ENCODE results near the gene C1orf52.
A peak's percentile ranks its signal among the peaks of the same experiment; 100 is the strongest.

The C1orf52 gene

DNA sequence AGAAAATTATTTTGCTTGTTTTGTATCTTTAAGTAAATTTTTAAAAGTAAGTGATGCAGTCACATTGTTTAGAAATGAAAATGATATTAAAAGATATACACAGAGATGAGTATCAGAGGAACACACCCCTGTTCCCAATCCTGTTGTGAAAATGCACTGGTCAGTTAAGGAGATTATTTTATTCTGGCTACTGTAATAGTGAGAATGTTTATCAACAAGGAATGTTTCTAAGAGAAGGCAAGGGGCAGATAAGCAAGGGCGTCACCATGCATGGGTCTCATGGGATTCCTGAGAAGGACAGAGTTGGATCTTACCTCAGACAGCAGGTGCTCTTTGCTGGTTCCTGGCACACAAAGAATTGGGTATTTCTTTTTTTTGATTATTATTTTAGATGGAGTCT lies 21.8 kb downstream of the C1orf52 start:
- DNase-seq (ENCODE audit: low spot score) (no peak), FAIRE-seq (no peak)

DNA sequence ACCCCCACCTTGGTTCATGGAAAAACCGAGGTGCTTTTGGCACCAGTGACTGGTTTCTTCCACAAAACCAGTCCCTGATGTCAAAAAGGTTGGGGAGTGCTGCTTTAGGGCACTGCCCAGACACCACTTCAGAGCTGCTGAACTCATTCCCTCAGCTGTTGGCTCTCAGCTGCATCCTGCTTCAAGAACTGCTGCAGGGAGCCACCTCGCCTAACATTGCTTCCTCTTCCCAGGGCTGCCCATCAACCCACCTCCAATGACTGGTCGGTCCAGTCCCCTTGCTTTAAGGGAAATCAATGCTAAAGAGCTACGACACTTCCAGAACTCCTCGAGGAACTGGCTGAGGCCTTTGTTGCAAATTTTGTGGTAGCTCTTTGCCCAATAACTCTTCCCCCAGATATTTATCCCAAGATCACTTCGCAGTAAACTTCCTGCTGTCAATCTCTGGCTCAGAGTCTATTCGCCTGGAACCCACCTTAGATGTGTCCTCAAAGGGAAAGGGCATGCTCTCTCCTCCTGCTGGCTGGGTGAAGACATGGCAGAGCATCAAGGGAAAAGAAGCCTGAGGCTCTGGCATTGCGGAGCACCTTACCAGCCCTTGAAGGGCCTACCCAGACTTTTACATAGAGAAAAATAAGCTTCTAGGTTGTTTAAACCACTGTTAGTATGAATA lies 29.0 kb downstream of the C1orf52 start:
- no peak for FAIRE-seq
- DNase-seq (ENCODE audit: low spot score), result no peak

GRCh38 chr1:85229574-85230097 lies 29.8 kb downstream of the C1orf52 start:
- no peak for FAIRE-seq
- no peak for DNase-seq (ENCODE audit: low spot score)

- DNase-seq (ENCODE audit: low spot score) (no peak), FAIRE-seq (no peak)
Measured at GRCh38 chr1:85228972-85229371, 30.5 kb downstream of the C1orf52 start.

GRCh38 chr1:85225624-85226380 lies 33.7 kb downstream of the C1orf52 start:
- DNase-seq (ENCODE audit: low spot score) (no peak), FAIRE-seq (no peak)

DNA sequence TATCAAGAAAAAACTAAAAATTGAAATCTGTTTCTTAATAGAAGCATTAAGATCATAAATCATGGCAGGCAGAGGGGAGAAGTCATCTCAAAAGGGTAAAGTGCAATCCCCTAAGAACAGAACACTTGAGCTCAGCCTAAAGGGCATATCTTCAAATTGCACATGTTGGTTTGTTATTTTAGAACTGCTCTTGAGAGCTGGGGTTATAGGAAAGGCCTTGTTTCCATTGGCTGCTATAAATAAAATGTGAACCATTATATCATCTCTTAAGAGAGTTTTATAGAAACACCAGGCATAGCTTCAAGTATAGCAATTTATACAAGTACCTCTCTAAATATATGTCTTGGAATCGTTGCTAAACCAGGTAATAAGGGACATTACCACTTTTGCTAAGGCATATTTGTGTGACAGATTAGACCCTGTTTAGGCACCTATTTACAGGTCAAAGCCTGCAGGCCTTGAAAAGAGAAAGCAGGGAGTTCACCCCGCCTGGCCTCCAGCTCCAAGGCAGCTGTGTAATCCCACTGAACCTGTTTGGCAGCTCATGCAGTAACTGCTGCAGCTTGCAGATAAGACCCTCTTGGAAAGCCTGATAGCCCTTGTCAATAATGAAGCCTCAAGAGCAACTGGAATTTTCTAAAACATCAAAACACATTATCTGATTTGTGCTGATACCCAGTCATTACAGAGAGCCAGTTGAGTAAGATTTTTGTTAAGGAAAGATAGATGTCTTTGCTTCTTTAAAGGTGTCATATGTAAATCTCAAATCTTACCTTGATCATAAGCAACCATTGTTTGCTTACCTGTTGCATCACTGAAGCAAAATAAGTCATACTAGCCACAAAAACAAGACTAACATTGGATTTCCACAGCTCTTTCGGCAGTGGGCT lies 34.5 kb downstream of the C1orf52 start:
- no peak for DNase-seq (ENCODE audit: low spot score)

GRCh38 chr1:85224295-85224694 lies 35.2 kb downstream of the C1orf52 start:
- FAIRE-seq (no peak), DNase-seq (ENCODE audit: low spot score) (no peak)

More for the DNA sequence above, 34.5 kb downstream of the C1orf52 start:
- no peak for FAIRE-seq

DNA sequence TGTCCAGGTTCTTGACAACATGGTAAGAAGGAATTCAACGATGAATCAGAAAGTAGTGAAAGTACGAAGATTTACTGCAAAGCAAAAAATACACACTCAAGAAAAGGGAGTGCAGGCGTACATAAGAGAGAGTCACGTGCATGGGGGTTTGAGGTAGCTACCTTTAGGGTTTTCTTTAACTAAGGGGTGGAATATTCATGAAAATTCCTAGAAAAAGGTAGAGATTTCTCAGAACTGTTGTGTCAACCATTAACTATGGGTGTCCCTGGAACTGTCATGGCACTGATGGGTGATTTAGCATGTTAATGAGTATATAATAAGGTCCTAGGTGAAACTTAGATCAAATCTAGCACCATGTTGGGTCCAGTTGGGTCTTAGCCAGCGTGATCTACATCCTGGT lies 36.1 kb downstream of the C1orf52 start:
- FAIRE-seq (no peak), DNase-seq (ENCODE audit: low spot score) (no peak)

DNA sequence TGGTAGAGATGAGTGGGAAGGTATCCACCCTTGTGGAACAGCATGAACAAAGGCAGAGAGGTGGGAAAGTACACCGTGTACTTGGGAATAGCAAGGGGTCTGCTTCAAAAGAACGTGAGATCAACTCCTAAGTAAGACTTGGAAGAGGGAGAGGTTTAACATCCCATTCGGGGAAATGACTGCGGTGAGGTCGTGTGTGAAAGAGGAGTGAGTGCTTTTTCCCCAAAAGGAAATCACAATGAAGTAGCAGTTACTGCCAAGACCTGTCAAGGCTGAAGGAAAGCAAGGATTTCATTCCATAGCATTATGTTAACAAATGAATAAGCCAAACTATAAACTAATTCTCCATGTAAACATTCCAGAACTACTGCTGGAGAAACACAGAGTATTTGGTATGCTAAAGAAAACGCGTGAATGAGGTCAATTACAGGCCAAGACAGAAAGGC lies 38.7 kb downstream of the C1orf52 start:
- DNase-seq (ENCODE audit: low spot score) (no peak), FAIRE-seq (no peak)

DNA sequence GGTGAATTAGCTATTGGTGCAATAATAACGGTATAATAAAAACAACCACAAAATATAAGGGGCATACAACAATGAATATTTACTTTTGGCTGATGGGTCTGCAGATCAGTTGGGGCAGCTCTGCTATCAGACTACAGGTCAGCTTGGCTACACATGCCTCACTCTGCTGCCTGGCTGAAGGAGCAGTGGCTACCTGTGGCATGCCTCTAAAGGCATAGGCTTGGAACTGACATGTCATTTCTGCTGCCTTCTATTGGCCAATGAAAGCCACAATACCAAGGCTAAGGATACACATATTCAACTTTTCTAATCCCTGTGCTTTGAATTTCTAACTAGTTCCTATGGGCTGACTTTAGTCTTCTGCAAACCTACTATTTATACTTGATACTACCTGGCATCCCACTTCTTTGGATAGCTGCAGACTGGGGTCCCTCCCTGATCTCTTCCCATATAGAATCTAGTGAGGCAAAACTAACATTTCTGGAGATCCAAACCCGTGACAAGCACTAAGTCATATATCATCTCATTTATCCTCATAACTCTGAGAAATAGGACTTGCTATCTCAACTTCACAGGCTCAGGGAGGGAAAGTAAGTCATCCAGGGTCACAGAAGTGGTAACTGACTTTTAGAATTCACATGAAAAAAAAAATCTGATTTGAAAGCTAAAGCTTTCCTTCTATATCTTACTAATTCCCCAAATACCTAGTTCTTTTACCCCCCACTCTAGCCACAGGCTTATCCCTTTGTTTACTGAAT lies 39.4 kb downstream of the C1orf52 start:
- no peak for FAIRE-seq
- no peak for DNase-seq (ENCODE audit: low spot score)

- FAIRE-seq (no peak), DNase-seq (ENCODE audit: low spot score) (no peak)
Measured at GRCh38 chr1:85216697-85217096, 42.8 kb downstream of the C1orf52 start.

GRCh38 chr1:85214654-85215053 lies 44.8 kb downstream of the C1orf52 start:
- no peak for DNase-seq (ENCODE audit: low spot score)

GRCh38 chr1:85208488-85208887 lies 51.0 kb downstream of the C1orf52 start:
- no peak for FAIRE-seq
- DNase-seq (ENCODE audit: low spot score), result no peak

More at GRCh38 chr1:85214654-85215053, 44.8 kb downstream of the C1orf52 start:
- no peak for FAIRE-seq

GRCh38 chr1:85203573-85204171 lies 55.8 kb downstream of the C1orf52 start:
- no peak for DNase-seq (ENCODE audit: low spot score)
- FAIRE-seq, result no peak

- DNase-seq (ENCODE audit: low spot score) (no peak), FAIRE-seq (no peak)
Measured at GRCh38 chr1:85202864-85203255, 56.6 kb downstream of the C1orf52 start.

GRCh38 chr1:85202092-85202863 lies 57.2 kb downstream of the C1orf52 start:
- FAIRE-seq (no peak), DNase-seq (ENCODE audit: low spot score) (no peak)

DNA sequence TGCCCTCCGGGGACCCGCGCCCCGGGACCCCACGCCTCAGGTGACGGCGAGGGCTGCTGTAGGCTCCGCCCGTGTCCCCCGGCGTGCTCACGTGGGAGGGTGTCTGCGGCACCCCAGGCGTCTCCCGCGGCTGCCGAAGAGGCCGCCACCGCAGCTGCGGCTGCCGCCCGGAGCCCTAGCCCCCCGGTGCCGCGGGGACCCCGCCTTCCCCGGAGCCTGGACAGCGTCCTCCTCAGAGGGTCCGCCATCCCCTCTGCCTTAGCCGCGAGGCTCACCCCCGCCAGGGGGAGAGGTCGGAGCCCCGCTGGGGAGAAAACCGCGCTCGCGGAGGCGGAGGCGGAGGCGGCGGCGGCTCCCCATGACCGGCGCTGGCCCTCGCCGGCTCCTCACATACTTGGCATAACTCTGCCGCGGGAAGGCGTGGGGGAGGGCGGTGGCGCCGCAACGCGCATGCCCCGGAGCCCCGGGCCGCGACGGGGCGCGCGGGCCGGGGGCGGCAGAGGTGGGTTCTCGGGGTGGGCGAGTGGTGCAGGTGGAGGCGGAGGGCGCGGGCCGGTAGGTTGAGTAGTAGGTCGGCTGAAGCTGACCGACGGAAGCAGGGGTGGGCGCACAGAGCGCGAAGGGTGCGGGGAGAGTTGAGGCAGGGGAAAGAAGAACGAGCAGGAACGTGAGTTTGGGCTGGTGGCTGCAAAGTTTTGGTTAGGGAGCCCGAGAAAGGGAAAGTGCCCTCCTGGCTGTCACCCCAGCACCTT lies 57.9 kb downstream of the C1orf52 start:
- DNase-seq (ENCODE audit: low spot score), result peak; percentile 87
- FAIRE-seq, result peak; percentile 83

DNA sequence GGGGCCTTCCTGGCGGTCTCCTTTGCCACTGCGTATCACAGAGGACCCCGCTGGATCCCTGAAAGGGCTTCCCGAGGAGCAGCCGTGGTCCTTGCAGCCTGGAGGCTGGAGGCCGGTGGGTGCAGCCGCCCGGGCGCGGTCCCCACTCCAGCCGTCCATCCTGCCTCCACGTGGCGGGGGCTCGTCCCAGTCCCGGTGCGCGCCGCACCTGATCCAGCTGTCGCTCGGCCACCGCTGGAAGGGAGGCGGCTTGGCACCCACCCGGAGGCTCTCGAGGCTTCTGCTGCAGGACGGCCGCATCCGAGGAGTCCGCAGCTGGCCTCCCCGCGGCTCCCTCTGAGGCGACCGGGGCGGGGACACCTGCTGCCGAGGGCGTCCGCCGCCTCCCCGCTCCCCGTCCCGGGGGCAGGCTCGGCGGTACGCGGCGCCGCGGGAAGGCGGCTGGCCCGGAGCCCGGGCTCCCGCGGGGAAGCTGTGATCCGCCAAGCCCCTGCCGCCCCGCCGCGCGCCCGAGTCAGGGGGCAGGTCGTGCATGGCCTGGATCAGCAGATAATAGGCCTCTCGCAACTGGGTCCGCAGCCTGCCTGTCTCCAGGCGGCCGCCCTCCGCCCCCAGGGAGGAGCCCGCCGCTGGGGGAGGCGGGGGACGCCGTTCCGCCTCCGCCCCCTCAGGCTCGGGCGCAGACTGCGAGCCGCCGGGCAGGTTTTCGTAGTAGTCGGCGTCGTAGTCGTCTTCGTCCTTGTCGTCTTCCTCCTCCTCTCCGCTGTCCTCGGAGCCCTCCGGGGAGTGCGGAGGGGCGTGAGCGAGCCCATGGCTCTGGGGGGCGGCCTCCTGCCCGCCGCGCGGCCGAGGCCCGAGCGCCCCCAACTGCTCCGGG lies 58.8 kb downstream of the C1orf52 start, which contains the start of gene SYDE2:
Gene SYDE2, minus strand, starts transcription at position 554 of the 877 bp plus-strand sequence. Its CDS starts 20 bp downstream, at position 534.
- DNase-seq (ENCODE audit: low spot score), result peak; percentile 92
- FAIRE-seq, result no peak

Measured in urothelium cell line (cell line).